GM18519 (cell line): ENCODE data around the gene BMP6.
"Not testable (repeated sequence)": the region's sequence is repeated elsewhere in the genome, so short reads cannot be mapped to it uniquely, and the experiment has no call there.

Experiments used
- ATAC-seq: cut with Tn5 transposase; IDR thresholded peaks from one replicate; pipeline ENCODE4 v1.9.1; 2021; ENCODE audit warnings: mild to moderate bottlenecking, moderate library complexity; ENCODE audit not compliant: unreplicated experiment, low FRiP score

Gene BMP6

DNA sequence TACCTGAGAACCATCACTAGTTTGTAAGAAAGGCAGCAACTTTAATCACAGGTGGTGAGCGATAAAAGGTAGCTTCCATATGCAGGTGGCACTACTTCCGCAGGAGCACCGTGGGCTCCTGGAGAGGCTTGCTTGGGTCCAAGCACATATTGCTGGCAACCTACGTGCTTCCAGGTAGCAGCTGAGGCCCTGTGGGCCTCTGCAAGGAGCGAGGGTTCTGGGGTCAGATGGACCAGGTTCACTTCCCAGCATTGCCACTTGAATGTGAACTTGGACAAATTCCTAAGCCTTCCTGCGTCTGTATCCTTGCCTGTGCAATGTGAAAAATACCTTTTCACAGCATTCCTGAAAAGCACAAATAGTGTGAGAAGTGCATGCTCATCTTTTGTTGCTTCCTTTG lies 153.7 kb downstream of the BMP6 start:
- ATAC-seq: no peak

DNA sequence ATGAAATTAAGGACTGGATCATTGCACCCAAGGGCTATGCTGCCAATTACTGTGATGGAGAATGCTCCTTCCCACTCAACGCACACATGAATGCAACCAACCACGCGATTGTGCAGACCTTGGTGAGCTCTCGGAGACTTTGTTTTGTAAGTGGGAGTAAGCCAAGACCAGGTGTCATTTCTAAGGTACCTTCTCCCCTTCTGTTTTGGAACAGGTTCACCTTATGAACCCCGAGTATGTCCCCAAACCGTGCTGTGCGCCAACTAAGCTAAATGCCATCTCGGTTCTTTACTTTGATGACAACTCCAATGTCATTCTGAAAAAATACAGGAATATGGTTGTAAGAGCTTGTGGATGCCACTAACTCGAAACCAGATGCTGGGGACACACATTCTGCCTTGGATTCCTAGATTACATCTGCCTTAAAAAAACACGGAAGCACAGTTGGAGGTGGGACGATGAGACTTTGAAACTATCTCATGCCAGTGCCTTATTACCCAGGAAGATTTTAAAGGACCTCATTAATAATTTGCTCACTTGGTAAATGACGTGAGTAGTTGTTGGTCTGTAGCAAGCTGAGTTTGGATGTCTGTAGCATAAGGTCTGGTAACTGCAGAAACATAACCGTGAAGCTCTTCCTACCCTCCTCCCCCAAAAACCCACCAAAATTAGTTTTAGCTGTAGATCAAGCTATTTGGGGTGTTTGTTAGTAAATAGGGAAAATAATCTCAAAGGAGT lies 154.2 kb downstream of the BMP6 start:
- ATAC-seq: no peak

DNA sequence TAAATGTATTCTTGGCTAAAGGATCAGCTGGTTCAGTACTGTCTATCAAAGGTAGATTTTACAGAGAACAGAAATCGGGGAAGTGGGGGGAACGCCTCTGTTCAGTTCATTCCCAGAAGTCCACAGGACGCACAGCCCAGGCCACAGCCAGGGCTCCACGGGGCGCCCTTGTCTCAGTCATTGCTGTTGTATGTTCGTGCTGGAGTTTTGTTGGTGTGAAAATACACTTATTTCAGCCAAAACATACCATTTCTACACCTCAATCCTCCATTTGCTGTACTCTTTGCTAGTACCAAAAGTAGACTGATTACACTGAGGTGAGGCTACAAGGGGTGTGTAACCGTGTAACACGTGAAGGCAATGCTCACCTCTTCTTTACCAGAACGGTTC lies 154.8 kb downstream of the BMP6 start:
- no peak for ATAC-seq

DNA sequence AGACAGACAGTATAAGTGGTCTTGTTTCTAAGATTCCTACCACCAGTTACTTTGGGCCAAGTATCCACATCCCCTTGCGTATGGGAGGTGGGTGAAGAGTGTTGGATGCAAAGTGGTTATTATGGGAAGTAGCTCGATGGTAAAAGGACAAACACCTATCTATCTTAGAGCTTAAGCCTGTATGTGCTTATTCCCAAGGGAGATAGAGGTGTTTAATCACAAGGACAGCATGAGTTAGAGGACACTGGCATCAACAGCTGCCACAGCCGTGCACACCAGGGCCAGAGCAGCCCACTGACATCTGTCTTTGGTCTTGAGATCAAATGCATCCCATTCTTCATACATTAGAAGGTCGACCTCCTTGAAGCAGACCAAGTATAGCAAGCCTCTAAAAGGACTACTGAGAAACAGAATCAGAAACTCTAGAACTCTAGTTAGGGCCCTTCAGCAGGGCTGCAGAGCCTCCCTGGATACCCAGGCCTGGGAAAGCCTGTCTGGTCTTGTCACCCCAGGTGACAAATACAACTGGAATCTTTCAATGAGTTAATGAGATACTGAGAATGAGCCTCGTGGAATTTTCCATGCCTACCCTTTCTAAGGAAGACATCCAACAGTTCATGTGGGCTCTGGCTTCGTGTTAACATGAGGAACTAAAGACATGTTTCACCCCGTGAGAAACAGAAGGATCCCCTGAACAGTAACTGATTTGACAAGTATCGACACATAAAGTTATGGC lies 156.0 kb downstream of the BMP6 start:
- ATAC-seq: no peak

DNA sequence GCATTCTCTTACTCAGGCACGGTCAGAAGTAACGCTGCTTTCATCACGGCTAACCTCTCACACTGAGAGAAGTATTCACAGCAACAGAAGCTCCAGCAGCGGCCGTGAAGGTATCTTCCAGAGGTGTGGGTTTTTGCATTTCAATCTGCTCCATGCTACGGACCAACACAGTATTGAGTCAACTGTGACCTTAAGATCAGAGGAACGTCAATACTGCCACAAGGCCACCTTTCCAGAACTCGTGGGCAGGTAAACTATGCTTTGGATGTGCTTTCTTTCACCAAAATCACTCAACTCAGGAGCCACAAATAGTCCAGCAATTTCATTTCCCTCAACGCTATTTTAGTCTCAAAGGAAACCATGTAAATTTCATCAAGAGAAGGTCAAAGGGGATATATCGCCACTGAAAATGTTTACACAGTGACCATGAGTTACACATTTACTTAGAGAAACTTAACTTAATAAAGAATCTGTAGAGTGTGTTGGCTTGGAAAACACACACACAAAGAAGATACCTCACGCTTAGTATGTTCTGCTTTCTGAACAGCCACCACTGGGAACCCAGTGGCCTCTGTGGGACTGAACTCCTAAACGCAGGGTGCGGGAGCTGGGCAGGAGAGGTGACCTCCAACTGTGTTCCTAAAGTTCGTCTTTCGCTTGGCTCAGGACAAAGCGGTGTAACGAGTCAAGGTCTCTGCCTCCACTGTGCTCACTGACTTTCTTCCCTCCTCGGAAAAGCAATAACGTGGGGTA lies 156.8 kb downstream of the BMP6 start:
- no peak for ATAC-seq

DNA sequence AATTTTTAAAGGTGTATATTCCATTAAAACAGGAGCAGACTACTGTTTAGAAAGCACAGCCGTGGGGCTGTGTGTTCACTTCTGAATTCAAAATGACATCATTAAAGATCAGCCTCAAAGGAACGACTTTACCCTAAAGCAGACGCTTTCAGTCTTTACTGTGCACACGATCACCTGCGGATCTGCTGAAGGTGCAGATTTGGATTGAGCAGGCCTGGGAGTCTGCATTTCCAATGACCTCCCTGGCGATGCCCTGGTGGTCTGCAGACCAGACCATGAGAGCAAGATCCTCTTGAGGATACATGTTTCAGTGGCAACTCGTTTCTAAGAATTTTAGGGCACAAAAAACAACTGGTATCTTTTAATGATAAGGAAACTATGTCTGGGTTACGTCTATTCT lies 157.5 kb downstream of the BMP6 start:
- ATAC-seq: no peak

DNA sequence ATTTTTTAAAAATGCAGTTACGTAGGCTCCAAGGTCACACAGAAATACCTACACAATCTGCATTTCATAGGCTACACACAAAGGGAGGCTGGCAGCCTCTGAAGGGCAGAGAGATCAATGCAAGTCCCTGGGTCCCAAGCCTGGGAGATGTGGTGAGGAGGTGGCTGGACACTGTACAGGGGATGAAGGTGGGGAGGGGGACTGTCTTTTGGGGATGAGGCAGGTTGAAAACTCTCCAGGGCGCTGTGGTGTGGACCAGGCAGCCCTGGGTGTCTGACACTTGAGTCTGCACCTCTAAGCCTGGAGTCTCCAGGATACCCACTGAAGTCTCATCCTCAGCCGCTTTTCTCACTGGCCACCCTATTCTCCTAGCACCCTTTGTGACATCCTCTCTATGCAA lies 160.2 kb downstream of the BMP6 start:
- ATAC-seq: no peak

DNA sequence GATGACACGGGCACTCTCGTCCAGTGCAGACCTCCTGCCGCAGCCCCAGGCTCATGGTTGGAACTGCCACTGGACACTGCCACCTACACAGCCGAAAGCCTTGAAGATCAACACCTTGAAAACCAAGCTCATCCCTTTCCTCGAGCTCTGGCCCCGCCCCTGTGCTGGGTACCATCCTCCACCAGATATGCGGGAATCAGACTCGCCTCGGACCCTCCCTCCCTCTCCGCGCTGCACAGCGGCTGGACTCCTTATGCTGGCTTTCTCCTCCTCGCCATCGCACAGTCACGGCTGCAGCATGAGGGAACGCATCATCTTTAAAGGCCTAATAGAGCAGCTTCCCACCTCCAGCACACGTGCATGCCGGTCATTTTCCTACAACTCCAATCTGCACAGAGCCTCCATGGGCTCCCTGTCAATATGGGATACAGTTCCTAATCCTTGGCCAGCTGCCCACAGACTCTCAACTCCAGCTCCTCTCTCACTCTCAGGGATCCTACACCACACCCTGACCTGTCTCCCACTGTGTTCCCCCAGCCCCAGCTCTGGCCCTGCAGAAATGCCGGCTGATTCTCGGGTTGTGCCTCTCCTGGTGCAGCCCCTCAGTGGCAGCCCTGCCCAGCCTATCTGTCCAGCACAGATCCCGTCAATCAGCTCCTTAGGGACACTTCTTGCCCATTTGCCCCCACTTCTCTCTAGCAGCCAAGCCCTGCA lies 161.5 kb downstream of the BMP6 start:
- ATAC-seq: no peak

DNA sequence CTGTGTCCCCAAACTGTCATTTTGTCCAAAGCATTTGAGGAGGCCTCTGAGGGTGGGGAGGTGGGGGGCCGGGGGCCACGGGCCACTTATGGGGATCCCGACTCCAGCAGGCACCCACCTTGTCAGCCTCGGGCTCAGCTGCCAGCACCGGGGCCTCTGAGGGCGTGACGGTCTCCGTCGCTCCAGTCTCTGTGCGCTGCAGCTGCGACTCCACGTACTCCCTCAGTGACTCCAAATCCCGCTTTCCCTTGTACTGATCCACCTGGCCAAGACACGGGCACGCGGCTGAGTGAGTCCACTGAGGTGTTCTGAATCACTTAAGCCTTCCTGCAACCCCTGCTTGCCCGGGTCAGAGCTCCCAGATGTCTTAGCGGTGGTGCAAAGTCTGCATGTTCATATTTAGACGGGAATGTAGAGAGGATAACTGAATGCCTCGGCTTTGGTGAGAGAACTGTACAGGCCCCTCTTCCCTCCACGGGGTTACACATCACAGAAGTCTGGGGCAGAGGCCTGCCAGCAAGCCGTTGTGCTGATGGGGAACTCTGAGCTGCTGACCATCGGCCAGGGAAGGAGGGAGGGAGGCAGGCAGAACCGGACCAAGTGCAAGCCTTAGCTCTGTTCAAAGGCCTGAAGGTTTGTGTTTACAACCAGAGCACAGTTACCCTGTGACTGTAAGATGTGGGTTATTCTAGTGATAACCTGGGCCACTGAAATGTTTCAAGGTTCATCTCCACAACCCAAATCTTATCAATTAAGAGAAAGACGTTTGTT lies 162.9 kb downstream of the BMP6 start:
- no peak for ATAC-seq

DNA sequence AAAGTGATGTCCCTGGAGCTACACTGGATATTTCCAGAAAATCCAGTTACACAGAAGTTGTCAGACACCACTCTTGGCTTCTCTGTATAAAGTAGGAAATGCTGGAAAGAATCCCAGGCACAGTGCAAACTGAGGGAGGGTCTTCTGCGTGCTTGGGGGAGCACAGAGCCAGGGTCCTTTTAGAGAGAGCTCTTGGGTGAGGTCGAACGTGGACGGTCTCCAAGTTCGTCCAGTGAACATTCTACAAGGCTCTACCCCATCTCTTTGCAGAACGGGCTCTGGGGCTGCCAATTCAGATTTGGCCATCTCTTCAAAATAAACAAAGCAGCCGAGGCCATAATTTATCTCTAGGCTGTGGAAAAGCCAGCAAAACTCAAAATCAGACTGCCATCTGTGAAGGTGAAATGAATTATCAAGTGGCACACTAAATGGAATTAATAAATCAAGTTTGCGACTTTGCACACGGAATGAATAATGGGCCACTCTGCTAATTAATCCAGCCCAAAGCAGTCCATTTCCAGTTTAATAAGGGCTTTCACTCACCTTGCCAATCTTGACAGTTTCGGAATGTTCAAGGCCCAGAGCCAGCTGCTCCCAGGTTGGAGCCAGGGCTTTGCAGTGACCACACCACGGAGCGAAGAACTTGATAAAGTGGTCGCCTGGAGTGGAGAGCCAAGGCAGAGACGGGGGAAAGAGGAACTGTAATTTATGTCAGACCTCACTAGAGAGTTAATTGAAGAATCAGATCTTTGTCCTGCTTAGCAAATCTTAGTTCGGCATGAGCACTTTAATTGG lies 165.4 kb downstream of the BMP6 start:
- ATAC-seq: no peak

DNA sequence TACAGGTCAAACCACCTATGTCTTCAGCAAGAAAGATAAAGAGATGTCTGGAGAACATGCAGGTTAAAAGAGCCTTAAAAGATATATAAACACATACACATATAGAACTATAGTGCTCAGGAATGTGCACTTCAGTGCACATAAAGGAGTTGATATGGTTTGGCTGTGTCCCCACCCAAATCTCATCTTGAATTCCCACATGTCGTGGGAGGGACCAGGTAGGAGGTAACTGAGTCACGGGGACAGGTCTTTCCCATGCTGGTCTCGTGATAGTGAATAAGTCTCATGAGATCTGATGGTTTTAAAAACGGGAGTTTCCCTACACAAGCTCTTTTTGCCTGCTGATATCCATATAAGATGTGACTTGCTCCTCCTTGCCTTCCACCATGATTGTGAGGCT lies 166.5 kb downstream of the BMP6 start:
- ATAC-seq: not testable (repeated sequence)

DNA sequence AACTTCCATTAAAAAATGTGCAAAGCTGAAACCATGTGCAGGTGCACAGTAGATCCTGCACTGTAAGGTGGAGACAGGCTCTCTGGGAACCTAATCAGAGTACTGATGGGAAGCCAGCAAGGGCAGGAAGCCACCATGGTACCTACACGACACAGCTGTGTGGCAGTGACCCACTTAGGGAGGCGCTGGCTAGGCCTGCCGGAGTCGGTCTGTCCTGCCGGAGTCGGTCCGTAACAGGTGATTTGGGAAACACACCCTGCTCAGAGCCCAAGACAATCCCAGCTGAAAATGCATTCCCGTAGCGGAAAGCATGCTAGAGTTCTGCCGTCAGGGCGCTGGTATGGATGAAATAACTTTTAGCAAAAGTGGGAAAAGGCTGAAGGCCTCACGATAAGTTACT lies 167.4 kb downstream of the BMP6 start:
- ATAC-seq: no peak

DNA sequence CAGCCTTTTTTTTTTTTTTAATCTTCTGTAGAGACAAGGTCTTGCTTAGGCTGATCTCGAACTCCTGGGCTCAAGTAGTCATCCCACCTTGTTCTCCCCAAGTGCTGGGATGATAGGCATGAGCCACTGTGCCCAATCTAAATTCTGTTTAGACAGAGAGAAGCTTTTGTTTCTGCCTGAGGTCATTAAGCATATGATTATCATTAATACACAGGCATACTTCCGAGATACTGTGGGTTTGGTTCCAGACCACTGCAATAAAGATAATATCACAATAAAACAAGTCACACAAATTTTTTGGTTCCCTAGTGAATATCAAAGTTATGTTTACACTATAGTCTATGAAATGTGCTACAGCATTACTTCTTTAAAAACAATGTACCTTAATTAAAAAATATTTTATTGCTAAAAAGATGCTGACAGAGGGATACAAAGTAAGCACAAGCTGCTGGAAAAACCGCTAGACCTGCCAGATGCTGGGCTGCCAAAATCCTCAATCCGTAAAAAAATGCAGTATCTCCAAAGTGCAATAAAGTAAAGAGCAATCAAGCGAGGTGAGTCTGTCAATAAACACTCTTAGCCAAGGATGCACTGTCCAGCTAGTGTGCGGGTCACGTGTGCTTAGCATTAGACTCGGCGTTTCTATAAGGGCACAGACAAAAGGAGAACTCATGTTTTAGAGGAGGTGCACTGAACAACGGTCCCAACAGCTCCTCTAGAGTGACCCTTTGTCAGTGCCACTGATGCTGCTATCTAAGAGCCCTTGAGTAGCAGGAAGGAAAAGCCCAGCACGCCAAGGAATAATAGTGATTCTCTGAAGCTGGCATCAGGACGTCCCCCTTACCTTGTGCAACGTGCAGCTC lies 168.6 kb downstream of the BMP6 start:
- no peak for ATAC-seq

DNA sequence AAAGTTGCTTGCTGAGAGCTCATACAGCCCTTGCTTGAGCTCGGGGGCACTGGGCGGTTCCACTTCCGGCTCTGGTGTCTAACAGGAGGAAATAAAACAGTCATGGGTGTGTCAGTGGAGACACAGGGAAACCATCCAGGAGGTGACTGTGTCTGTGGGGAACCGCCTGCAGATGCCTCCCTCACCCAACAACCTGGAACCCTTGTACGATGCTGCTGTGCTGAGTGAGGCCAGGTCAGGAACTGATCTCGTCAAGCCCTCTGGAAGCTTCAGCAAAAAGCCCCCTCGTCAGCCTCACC lies 169.2 kb downstream of the BMP6 start:
- ATAC-seq: no peak

DNA sequence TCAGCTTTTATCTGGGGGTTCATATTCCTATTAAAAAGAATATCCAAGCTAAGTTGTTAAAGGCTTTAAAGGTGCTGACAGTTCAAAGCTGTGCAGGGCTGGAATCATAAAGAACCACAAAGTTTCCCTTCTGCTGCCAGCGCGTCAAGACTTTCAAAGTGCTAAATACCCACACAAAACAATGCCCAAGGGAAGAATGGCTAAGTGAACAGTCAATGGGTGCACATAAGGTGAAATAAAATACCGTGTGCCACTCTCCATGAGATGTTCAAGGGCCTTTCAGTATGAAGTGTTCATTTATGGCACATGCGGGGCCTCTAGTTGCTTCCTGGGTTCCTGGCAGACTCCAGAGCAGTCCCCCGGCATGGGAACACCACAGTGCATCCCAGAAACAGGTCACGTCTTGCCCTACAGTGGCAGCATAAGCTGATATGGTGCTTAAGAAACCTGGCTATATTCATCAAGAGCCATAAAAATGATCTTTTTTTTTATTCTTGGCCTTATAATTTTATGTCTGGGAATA lies 170.6 kb downstream of the BMP6 start:
- no peak for ATAC-seq

DNA sequence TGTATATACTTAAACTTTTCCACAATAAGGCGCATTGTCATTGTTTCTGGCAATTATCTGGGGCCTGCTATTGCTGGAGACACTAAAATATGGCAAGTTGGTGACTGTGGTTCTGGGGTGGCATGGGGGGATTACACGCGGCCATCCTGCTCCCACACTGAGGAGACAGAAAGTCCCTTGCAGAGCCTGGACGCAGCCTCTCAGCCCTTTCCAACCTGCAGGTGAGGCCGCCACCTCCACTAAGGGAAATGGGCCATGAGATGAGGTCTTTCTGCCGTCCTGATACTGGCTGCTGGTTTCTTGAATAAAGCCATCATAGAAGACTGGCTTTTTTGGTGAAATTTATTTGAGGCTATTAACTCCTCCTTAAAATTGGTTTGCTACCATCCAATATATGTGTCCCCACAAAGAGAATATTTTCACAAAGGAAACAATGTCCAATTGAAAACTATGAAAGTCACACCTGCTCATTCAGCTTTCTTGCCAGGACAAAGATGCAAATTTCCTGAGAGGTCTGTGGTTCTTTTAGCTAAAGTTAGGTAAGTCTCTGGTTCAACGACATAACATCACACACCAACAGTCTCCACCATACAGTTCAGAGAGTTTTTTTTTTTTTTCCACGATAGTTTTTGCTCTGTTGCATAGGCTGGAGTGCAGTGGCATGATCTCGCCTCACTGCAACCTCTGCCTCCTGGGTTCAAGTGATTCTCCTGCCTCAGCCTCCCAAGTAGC lies 171.7 kb downstream of the BMP6 start:
- ATAC-seq: no peak

DNA sequence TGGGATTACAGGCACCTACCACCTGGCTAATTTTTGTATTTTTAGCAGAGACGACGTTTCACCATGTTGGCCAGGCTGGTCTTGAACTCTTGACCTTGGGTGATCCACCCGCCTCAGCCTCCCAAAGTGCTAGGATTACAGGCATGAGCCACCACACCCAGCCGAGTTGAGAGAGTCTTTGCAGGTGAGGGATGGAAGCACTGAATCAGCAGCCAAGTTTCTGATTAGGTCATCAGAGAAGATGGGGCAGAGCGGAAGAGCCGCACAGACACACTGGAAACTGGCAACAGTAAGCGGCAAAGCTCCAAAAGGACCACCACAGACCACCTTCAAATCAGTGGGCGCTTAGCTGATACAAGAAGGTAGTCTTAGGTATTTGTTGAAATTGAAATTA lies 172.3 kb downstream of the BMP6 start:
- ATAC-seq: not testable (repeated sequence)
